ENCODE data around the gene CFL2. TPM values are rescaled to one million over a fixed set of nuclear protein-coding genes. Genes with fewer than 3 reads are reported as not detected.
A peak's percentile ranks its signal among the peaks of the same experiment; 100 is the strongest.
"Not testable (repeated sequence)": the region's sequence is repeated elsewhere in the genome, so short reads cannot be mapped to it uniquely, and the experiment has no call there.

Gene CFL2
- total RNA-seq, 1 donor from 2014 or later = 110 TPM

GRCh38 chr14:34699873-34700621 is 14.3 kb downstream of the CFL2 start:
- peak; percentile 91 for FAIRE-seq
- H3K9ac ChIP-seq (ENCODE audit: low read length) = peak overlapping the region; percentile 74

DNA sequence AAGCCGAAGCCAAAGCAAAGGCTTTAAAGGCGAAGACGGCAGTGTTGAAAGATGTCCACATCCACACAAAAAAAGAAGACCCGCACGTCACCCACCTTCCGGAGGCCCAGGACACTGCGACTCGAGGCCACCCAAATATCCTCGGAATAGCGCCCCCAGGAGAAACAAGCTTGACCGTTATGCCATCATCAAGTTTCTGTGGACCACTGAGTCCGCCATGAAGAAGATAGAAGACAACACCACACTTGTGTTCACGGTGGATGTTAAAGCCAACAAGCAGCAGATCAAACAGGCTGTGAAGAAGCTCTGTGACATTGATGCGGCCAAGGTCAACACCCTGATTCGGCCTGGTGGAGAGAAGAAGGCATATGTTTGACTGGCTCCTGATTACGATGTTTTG is 20.2 kb downstream of the CFL2 start:
- not testable (repeated sequence) for H3K4me1 ChIP-seq (ENCODE audit: insufficient read depth, low read length); H3K9me3 ChIP-seq (ENCODE audit: insufficient read depth, low read depth, low read length); H4K20me1 ChIP-seq (ENCODE audit: insufficient read depth, low read length); H3K27ac ChIP-seq (ENCODE audit: low read depth, low read length); H3K27me3 Mint-ChIP-seq (ENCODE audit: low read depth, unreplicated experiment); H3K4me1 Mint-ChIP-seq (ENCODE audit: low read depth, unreplicated experiment); H3K4me3 ChIP-seq (ENCODE audit: insufficient read depth, low read depth, low read length); H3K9ac ChIP-seq (ENCODE audit: low read length); DNase-seq (ENCODE audit: low read depth); H3K36me3 Mint-ChIP-seq (ENCODE audit: low read depth, unreplicated experiment); H3K4me2 ChIP-seq (ENCODE audit: low read length); H3K36me3 ChIP-seq (ENCODE audit: insufficient read depth, low read length); H3K9me3 Mint-ChIP-seq (ENCODE audit: unreplicated experiment); H2AFZ ChIP-seq (ENCODE audit: low read depth, low read length); H3K79me2 ChIP-seq (ENCODE audit: insufficient read depth, low read length); FAIRE-seq; H3K4me3 Mint-ChIP-seq (ENCODE audit: unreplicated experiment); H3K27ac Mint-ChIP-seq (ENCODE audit: unreplicated experiment); H3K27me3 ChIP-seq (ENCODE audit: insufficient read depth, low read length)

More at GRCh38 chr14:34699873-34700621, 14.3 kb downstream of the CFL2 start:
- Histone ChIP-seq H2AFZ (ENCODE audit: low read depth, low read length) (no peak overlapping the region), H3K27me3 (ENCODE audit: insufficient read depth, low read length) (no peaks in the 10 kb centered on the region), H3K4me1 (ENCODE audit: insufficient read depth, low read length) (peaks cover 19% of the 10 kb centered on the region), H4K20me1 (ENCODE audit: insufficient read depth, low read length) (no peaks in the 10 kb centered on the region), H3K79me2 (ENCODE audit: insufficient read depth, low read length) (no peaks in the 10 kb centered on the region), H3K9me3 (ENCODE audit: insufficient read depth, low read depth, low read length) (no peaks in the 10 kb centered on the region), H3K27ac (ENCODE audit: low read depth, low read length) (peak overlapping the region; percentile 93), H3K4me3 (ENCODE audit: insufficient read depth, low read depth, low read length) (no peak overlapping the region), H3K36me3 (ENCODE audit: insufficient read depth, low read length) (no peaks in the 10 kb centered on the region), H3K4me2 (ENCODE audit: low read length) (peak overlapping the region; percentile 79)
- H3K27me3 Mint-ChIP-seq (ENCODE audit: low read depth, unreplicated experiment) = no peaks in the 10 kb centered on the region
- no peaks in the 10 kb centered on the region for H3K36me3 Mint-ChIP-seq (ENCODE audit: low read depth, unreplicated experiment)
- peaks cover 15% of the 10 kb centered on the region for H3K4me1 Mint-ChIP-seq (ENCODE audit: low read depth, unreplicated experiment)
- TF ChIP-seq CTCF (IDR thresholded peaks at IDR 0.05; ENCODE audit: insufficient read depth, low read depth, low read length) (no peak), EZH2 (IDR thresholded peaks at IDR 0.05; ENCODE audit: insufficient read depth, low read length) (no peak)
- peak overlapping the region; percentile 82 for H3K27ac Mint-ChIP-seq (ENCODE audit: unreplicated experiment)
- H3K9me3 Mint-ChIP-seq (ENCODE audit: unreplicated experiment) = no peaks in the 10 kb centered on the region
- peak; percentile 92 for DNase-seq (ENCODE audit: low read depth)
- peak overlapping the region; percentile 29 for H3K4me3 Mint-ChIP-seq (ENCODE audit: unreplicated experiment)

GRCh38 chr14:34693228-34693939 is 21.0 kb downstream of the CFL2 start:
- no peaks in the 10 kb centered on the region for H3K79me2 ChIP-seq (ENCODE audit: insufficient read depth, low read length)
- no peak overlapping the region for H3K4me3 ChIP-seq (ENCODE audit: insufficient read depth, low read depth, low read length)
- H3K27me3 Mint-ChIP-seq (ENCODE audit: low read depth, unreplicated experiment) = no peaks in the 10 kb centered on the region
- H2AFZ ChIP-seq (ENCODE audit: low read depth, low read length) = peak overlapping the region; percentile 29
- no peaks in the 10 kb centered on the region for H3K27me3 ChIP-seq (ENCODE audit: insufficient read depth, low read length)
- no peak overlapping the region for H3K9ac ChIP-seq (ENCODE audit: low read length)
- no peaks in the 10 kb centered on the region for H4K20me1 ChIP-seq (ENCODE audit: insufficient read depth, low read length)
- H3K27ac Mint-ChIP-seq (ENCODE audit: unreplicated experiment) = no peak overlapping the region
- H3K36me3 ChIP-seq (ENCODE audit: insufficient read depth, low read length) = no peaks in the 10 kb centered on the region
- DNase-seq (ENCODE audit: low read depth) (no peak), FAIRE-seq (no peak)
- H3K4me3 Mint-ChIP-seq (ENCODE audit: unreplicated experiment) = no peak overlapping the region
- H3K27ac ChIP-seq (ENCODE audit: low read depth, low read length) = no peak overlapping the region
- H3K36me3 Mint-ChIP-seq (ENCODE audit: low read depth, unreplicated experiment) = no peaks in the 10 kb centered on the region
- H3K9me3 Mint-ChIP-seq (ENCODE audit: unreplicated experiment) = peaks cover 4% of the 10 kb centered on the region
- H3K9me3 ChIP-seq (ENCODE audit: insufficient read depth, low read depth, low read length) = no peaks in the 10 kb centered on the region
- peak overlapping the region; percentile 22 for H3K4me2 ChIP-seq (ENCODE audit: low read length)
- TF ChIP-seq EZH2 (IDR thresholded peaks at IDR 0.05; ENCODE audit: insufficient read depth, low read length) (no peak), CTCF (IDR thresholded peaks at IDR 0.05; ENCODE audit: insufficient read depth, low read depth, low read length) (no peak)
- no peaks in the 10 kb centered on the region for H3K4me1 ChIP-seq (ENCODE audit: insufficient read depth, low read length)
- H3K4me1 Mint-ChIP-seq (ENCODE audit: low read depth, unreplicated experiment) = no peaks in the 10 kb centered on the region

All from astrocyte (in vitro differentiated cells and primary cell).